Activated naive CD4-positive, alpha-beta T cell treated with anti-CD3 and anti-CD28 coated beads, Interleukin-2, amount 10 ng/mL, durations not matched to agents 7 days and 5 days (primary cell): ENCODE measurements around the gene CD68.
"Not testable (repeated sequence)": the region's sequence is repeated elsewhere in the genome, so short reads cannot be mapped to it uniquely, and the experiment has no call there.

Experiments
- CTCF ChIA-PET: fragments of 350-600 bp; sonication (Branson Sonifier 250); formaldehyde crosslinking; loops from one replicate; lab custom pipeline; 2021; ENCODE audit warnings: antibody characterized with exemption; lab: Charles Lee
- DNase-seq: peaks from one replicate; pipeline ENCODE4 v3.0.0-alpha.2; 2020
- H3K27ac Mint-ChIP-seq: one replicate; pipeline ENCODE4 v1.8.0; 2021; ENCODE audit warnings: mild to moderate bottlenecking, moderate library complexity, mixed read lengths
- H3K27me3 Mint-ChIP-seq: one replicate; pipeline ENCODE4 v1.8.0; 2021; ENCODE audit warnings: mild to moderate bottlenecking, mixed read lengths
- H3K36me3 Mint-ChIP-seq: one replicate; pipeline ENCODE4 v1.8.0; 2021; ENCODE audit warnings: mixed read lengths
- H3K4me1 Mint-ChIP-seq: one replicate; pipeline ENCODE4 v1.8.0; 2021; ENCODE audit warnings: mixed read lengths
- H3K4me3 Mint-ChIP-seq: one replicate; pipeline ENCODE4 v1.8.0; 2021; ENCODE audit warnings: mild to moderate bottlenecking, moderate library complexity, mixed read lengths
- H3K9me3 Mint-ChIP-seq: one replicate; pipeline ENCODE4 v1.8.0; 2021; ENCODE audit warnings: mixed read lengths

The CD68 gene

GRCh38 chr17:7620835-7621234 lies 41.4 kb downstream of the CD68 start:
- no peak for DNase-seq
- Mint-ChIP-seq H3K9me3 (no peaks in the 10 kb centered on the region), H3K4me1 (no peaks in the 10 kb centered on the region), H3K4me3 (no peak overlapping the region), H3K27me3 (peaks cover 13% of the 10 kb centered on the region), H3K27ac (no peak overlapping the region), H3K36me3 (no peaks in the 10 kb centered on the region)
- CTCF ChIA-PET = interaction anchor here (1.1 kb wide), 1 partner anchor 13 kb away, joined by 5 read pairs; no protein-coding TSS in a partner anchor

GRCh38 chr17:7623661-7624060 lies 44.2 kb downstream of the CD68 start:
- H3K27ac Mint-ChIP-seq = no peak overlapping the region
- no peak for DNase-seq
- H3K4me1 Mint-ChIP-seq = peaks cover 17% of the 10 kb centered on the region
- CTCF ChIA-PET = no interaction called here
- H3K27me3 Mint-ChIP-seq = peaks cover 13% of the 10 kb centered on the region
- H3K36me3 Mint-ChIP-seq = peaks cover 4% of the 10 kb centered on the region
- H3K9me3 Mint-ChIP-seq = no peaks in the 10 kb centered on the region
- H3K4me3 Mint-ChIP-seq = no peak overlapping the region

GRCh38 chr17:7625749-7626148 lies 46.3 kb downstream of the CD68 start:
- CTCF ChIA-PET, DNase-seq, H3K27ac Mint-ChIP-seq, H3K9me3 Mint-ChIP-seq, H3K27me3 Mint-ChIP-seq, H3K36me3 Mint-ChIP-seq: not testable (repeated sequence)
- Mint-ChIP-seq H3K4me3 (peak overlapping the region; percentile 45), H3K4me1 (peaks cover 17% of the 10 kb centered on the region)

GRCh38 chr17:7626307-7626706 lies 46.9 kb downstream of the CD68 start:
- Mint-ChIP-seq H3K4me1 (peaks cover 17% of the 10 kb centered on the region), H3K27me3 (peaks cover 8% of the 10 kb centered on the region), H3K4me3 (peak overlapping the region; percentile 91), H3K36me3 (peaks cover 4% of the 10 kb centered on the region), H3K27ac (no peak overlapping the region), H3K9me3 (no peaks in the 10 kb centered on the region)
- CTCF ChIA-PET = no interaction called here
- no peak for DNase-seq

GRCh38 chr17:7626956-7627249 lies 47.5 kb downstream of the CD68 start:
- no peaks in the 10 kb centered on the region for H3K9me3 Mint-ChIP-seq
- peak overlapping the region; percentile 52 for H3K27ac Mint-ChIP-seq
- peaks cover 4% of the 10 kb centered on the region for H3K36me3 Mint-ChIP-seq
- DNase-seq = no peak
- H3K4me1 Mint-ChIP-seq = peaks cover 17% of the 10 kb centered on the region
- H3K27me3 Mint-ChIP-seq = peaks cover 11% of the 10 kb centered on the region
- CTCF ChIA-PET = interaction anchor here (1.7 to 2.3 kb wide), 2 partner anchors 11 to 61 kb away, joined by 8 to 19 read pairs; partner anchors contain the start of genes TP53 and WRAP53
- peak overlapping the region; percentile 91 for H3K4me3 Mint-ChIP-seq

GRCh38 chr17:7627250-7628121 lies 48.0 kb downstream of the CD68 start, which contains the start of gene SAT2:
SAT2 (minus strand) TSS chr17:7627821; CDS start chr17:7627635, 186 bp downstream.
- peaks cover 20% of the 10 kb centered on the region for H3K4me1 Mint-ChIP-seq
- CTCF ChIA-PET = interaction anchor here (1.0 to 2.3 kb wide), 3 partner anchors 12 to 61 kb away, joined by 3 to 19 read pairs (median 8); partner anchors contain the start of genes TP53 and WRAP53
- H3K9me3 Mint-ChIP-seq = no peaks in the 10 kb centered on the region
- peak within 1 kb of the TSS; percentile 71 for H3K27ac Mint-ChIP-seq
- peaks cover 4% of the 10 kb centered on the region for H3K36me3 Mint-ChIP-seq
- peaks cover 7% of the 10 kb centered on the region for H3K27me3 Mint-ChIP-seq
- H3K4me3 Mint-ChIP-seq = peak within 1 kb of the TSS; percentile 91
- peak; percentile 93 for DNase-seq

- no peak within 1 kb of the TSS for H3K4me3 Mint-ChIP-seq
- H3K27me3 Mint-ChIP-seq = peaks cover 13% of the 10 kb centered on the region
- H3K9me3 Mint-ChIP-seq = no peaks in the 10 kb centered on the region
- no peak for DNase-seq
- H3K27ac Mint-ChIP-seq = no peak within 1 kb of the TSS
- CTCF ChIA-PET = interaction anchor here (0.7 to 4.5 kb wide), 4 partner anchors 12 to 332 kb away, joined by 3 to 21 read pairs (median 13); partner anchors contain the start of genes FXR2, TP53 and WRAP53
- H3K4me1 Mint-ChIP-seq = peaks cover 20% of the 10 kb centered on the region
- H3K36me3 Mint-ChIP-seq = peaks cover 4% of the 10 kb centered on the region
Measured at GRCh38 chr17:7629939-7630571, 50.6 kb downstream of the CD68 start, which contains the start of gene SHBG. SHBG (plus strand) TSS chr17:7630135; CDS start chr17:7630173, 38 bp downstream.
